GM12875 (cell line): ENCODE measurements around the gene UBE2N.
A peak's percentile ranks its signal among the peaks of the same experiment; 100 is the strongest.

Experiments used
- H3K4me3 ChIP-seq: one replicate; pipeline ENCODE4 v1.5.1; 2011; ENCODE audit warnings: low read depth, low read length, control low read depth
- TF ChIP-seq, protein P1 (sequence below): IDR thresholded peaks from 2 replicates; pipeline ENCODE4 v1.5.1; 2011; ENCODE audit warnings: low read depth, mild to moderate bottlenecking, control low read depth, inconsistent platforms, low read length, moderate library complexity, borderline replicate concordance; ENCODE audit not compliant: insufficient read depth

The UBE2N gene

GRCh38 chr12:93441617-93442410, at the start of gene UBE2N:
Gene UBE2N, minus strand, starts transcription at chr12:93441947. Its CDS starts 63 bp downstream, at chr12:93441884.
- TF ChIP-seq, protein P1, sequence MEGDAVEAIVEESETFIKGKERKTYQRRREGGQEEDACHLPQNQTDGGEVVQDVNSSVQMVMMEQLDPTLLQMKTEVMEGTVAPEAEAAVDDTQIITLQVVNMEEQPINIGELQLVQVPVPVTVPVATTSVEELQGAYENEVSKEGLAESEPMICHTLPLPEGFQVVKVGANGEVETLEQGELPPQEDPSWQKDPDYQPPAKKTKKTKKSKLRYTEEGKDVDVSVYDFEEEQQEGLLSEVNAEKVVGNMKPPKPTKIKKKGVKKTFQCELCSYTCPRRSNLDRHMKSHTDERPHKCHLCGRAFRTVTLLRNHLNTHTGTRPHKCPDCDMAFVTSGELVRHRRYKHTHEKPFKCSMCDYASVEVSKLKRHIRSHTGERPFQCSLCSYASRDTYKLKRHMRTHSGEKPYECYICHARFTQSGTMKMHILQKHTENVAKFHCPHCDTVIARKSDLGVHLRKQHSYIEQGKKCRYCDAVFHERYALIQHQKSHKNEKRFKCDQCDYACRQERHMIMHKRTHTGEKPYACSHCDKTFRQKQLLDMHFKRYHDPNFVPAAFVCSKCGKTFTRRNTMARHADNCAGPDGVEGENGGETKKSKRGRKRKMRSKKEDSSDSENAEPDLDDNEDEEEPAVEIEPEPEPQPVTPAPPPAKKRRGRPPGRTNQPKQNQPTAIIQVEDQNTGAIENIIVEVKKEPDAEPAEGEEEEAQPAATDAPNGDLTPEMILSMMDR, result no peak
- H3K4me3 ChIP-seq, result peak within 1 kb of the TSS; percentile 97

DNA sequence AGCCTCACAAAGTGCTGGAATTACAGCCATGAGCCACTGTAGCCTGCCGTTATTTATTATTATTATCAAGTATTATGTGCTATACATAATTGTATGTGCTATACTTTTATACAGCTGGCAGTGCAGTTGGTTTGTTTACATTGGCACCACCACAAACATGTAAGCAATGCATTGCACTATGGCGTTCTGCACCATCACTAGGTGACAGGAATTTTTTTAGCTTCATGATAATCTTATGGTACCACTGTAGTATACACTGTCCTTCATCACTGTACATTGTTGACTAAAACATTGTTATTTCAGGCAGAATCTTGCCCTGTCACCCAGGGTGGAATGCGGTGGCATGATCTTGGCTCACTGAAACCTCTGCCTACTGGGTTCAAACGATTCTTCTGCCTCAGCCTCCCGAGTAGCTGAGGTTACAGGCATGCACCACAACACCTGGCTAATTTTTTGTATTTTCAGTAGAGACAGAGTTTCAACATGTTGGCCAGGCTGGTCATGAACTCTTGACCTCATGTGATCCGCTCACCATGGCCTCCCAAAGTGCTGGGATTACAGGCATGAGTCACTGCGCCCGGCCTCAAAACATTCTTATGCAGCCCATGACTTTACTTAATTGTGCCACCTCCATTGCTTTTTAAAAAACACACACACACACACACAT, 42.7 kb upstream of the UBE2N start:
- H3K4me3 ChIP-seq, result no peak overlapping the region
- TF ChIP-seq, protein P1, result no peak

DNA sequence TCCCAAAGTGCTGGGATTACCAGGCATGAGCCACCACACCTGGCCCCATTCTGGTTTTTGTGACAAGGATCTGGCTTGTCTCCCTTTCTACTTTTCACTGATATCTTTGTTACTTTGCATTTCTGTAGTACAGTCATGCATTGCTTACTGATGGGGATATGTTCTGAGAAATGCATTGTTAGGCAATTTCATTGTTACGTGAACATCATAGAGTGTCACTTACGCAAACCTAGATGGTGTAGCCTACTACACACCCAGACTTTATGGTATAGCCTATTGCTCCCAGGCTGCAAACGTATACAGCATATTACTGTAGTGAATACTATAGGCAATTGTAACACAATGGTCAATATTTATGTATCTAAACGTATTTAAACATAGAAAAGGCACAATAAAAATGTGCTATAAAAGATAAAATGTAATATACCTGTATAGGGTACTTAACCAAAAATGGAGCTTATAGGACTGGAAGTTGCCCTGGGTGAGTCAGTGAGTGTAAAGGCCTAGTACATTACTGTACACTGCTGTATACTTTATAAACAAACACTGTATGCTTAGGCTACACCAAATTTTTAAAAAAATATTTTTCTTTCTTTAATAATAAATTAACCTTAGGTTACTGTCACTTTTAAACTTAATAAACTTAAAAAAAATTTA, 41.5 kb upstream of the UBE2N start:
- no peak overlapping the region for H3K4me3 ChIP-seq
- TF ChIP-seq, protein P1, result no peak

GRCh38 chr12:93482721-93483120, 41.0 kb upstream of the UBE2N start:
- TF ChIP-seq, protein P1, result no peak
- H3K4me3 ChIP-seq, result no peak overlapping the region

DNA sequence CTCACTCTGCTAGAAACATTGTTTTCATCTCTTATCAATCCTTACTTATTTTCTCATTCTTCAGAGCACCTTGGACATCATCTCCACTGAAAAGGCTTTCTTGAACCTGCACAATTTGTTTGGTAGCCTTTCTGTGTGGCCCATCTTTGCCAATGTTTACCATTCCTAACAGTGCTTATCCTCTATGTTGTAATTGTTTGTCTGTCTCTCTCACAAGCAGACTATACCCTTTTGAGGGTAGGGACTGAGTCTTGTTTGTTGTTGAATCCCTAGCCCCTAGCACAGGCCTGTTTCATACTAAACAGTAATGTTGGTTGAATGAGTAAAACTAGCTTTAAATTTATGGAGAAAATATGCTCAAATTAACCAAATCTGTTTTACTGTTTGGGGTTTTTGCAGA, 34.8 kb upstream of the UBE2N start:
- H3K4me3 ChIP-seq, result no peak overlapping the region
- TF ChIP-seq, protein P1, result no peak

DNA sequence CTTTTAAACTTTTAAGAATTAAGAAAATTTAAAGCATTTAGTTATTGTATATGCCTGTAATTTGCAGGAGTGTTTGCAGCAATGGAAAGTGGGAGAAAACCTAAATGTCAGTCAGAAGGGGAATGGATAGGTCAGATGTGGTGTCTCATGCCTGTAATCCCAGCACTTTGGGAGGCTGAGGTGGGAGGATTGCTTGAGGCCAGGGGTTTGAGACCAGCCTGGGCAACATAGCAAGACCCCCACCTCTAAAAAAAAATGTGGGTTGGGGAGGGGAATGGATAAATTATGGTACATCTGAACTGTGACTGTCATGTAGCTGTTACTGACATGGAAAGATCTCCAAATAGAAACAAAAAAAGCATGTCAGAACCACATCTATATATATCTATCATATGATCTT, 27.6 kb upstream of the UBE2N start:
- H3K4me3 ChIP-seq, result no peak overlapping the region
- TF ChIP-seq, protein P1, result no peak

- TF ChIP-seq, protein P1, result no peak
Measured at GRCh38 chr12:93468008-93468371, 26.2 kb upstream of the UBE2N start.

More at GRCh38 chr12:93468008-93468371, 26.2 kb upstream of the UBE2N start:
- H3K4me3 ChIP-seq, result peak overlapping the region; percentile 69
